K562 (cell line): ENCODE results near the gene CENPN. TPM values are rescaled to one million over a fixed set of nuclear protein-coding genes. Genes with fewer than 3 reads are reported as not detected.

Source experiments
- CSDE1 ChIP-seq, 2 experiments: fragments of 450-650 bp; IDR thresholded peaks; 2 replicates each; pipeline ENCODE4 v1.6.1; 2016; ENCODE audit warnings: mild to moderate bottlenecking in 1 of 2
- MED1 ChIP-seq: sonication (generic); formaldehyde crosslinking; IDR thresholded peaks from 2 replicates; pipeline ENCODE4 v1.8.1; 2023; ENCODE audit warnings: missing genetic modification reagents, borderline replicate concordance
- NFE2 ChIP-seq: IDR thresholded peaks from 2 replicates; pipeline ENCODE4 v1.6.1; 2014; ENCODE audit warnings: antibody characterized with exemption, low read depth
- PCBP1 ChIP-seq: fragments of 200-400 bp; formaldehyde crosslinking; IDR thresholded peaks from 2 replicates; pipeline ENCODE4 v1.6.1; 2018; ENCODE audit warnings: mild to moderate bottlenecking, low read depth, low read length; ENCODE audit not compliant: poor library complexity, severe bottlenecking
- SREBF1 ChIP-seq: fragments of 150-350 bp; IDR thresholded peaks from 2 replicates; pipeline ENCODE4 v1.6.1; 2014; ENCODE audit warnings: antibody characterized with exemption, low read depth, low read length, borderline replicate concordance
- TAF9B ChIP-seq: fragments of 450-650 bp; IDR thresholded peaks from 2 replicates; pipeline ENCODE4 v1.6.1; 2018; ENCODE audit warnings: mild to moderate bottlenecking; ENCODE audit not compliant: partially characterized antibody
- TBP ChIP-seq: optimal IDR thresholded peaks from 2 replicates; pipeline ENCODE3; 2011; ENCODE audit warnings: low read depth, low read length, improper control_type of control experiment
- TCFL5 ChIP-seq: fragments of 250-450 bp; sonication (Bioruptor Pico); conservative IDR thresholded peaks from 2 replicates; pipeline ENCODE4 v1.6.1; 2021; ENCODE audit warnings: mild to moderate bottlenecking, moderate library complexity, matching md5 sums
- YBX1 ChIP-seq: fragments of 450-650 bp; IDR thresholded peaks from 2 replicates; pipeline ENCODE4 v1.7.1; 2016; ENCODE audit warnings: mild to moderate bottlenecking
- ZC3H11A ChIP-seq: IDR thresholded peaks from 2 replicates; pipeline ENCODE4 v1.6.1; 2012; ENCODE audit warnings: low read depth, low read length, improper control_type of control experiment
- ZNF507 ChIP-seq: conservative IDR thresholded peaks from 2 replicates; pipeline ENCODE4 v1.6.1; 2017; ENCODE audit warnings: missing genetic modification characterization, missing compliant biosample characterization
- ZNF696 ChIP-seq: fragments of 250-450 bp; sonication (Bioruptor Pico); conservative IDR thresholded peaks from 2 replicates; pipeline ENCODE4 v1.4.0; 2020; ENCODE audit warnings: mild to moderate bottlenecking, moderate library complexity
- polyA plus RNA-seq, 8 experiments: library from polyadenylated mRNA; depleted of rRNA in 4 of 8; stranded (reverse) in 5 of 8; unstranded in 3 of 8; fragments of >200 nt; fragmentation: Nextera tagmentation in 2 of 8; fragmentation: Illumina TruSeq in 1 of 8; extraction: Ambion mirVana in 2 of 8; extraction: Trizol in 1 of 8; gene quantifications; 2 replicates each; pipeline versions ENCODE4 v1.2.1 to v1.2.3, GENCODE V29; 2011 to 2014; ENCODE audit warnings: inconsistent platforms in 1 of 8, missing spikeins in 1 of 8
- total RNA-seq, 7 experiments: library from RNA; depleted of rRNA in 6 of 7; stranded (reverse); fragments of >200 nt in 6 of 7; fragmentation: Illumina TruSeq in 2 of 7; extraction: Trizol in 2 of 7; gene quantifications; 2 replicates each; pipeline versions ENCODE4 v1.2.1 to v1.2.3, GENCODE V29; 2011 to 2021; ENCODE audit warnings: low replicate concordance in 1 of 7
- TF ChIP-seq, protein P1 (sequence below): fragments of 250-450 bp; sonication (Bioruptor Pico); IDR thresholded peaks from 2 replicates; pipeline ENCODE4 v1.4.0; 2020; ENCODE audit warnings: mild to moderate bottlenecking, moderate library complexity, borderline replicate concordance
- TF ChIP-seq, protein P2 (sequence below): conservative IDR thresholded peaks from 2 replicates; pipeline ENCODE4 v1.6.1; 2011; ENCODE audit warnings: low read depth, mild to moderate bottlenecking, low read length; ENCODE audit not compliant: control insufficient read depth
- TF ChIP-seq, protein P3 (sequence below): fragments of 450-650 bp; formaldehyde crosslinking; IDR thresholded peaks from 2 replicates; pipeline ENCODE4 v1.4.0; 2020; ENCODE audit warnings: mild to moderate bottlenecking, mixed read lengths
- TF ChIP-seq, protein P4 (sequence below): fragments of 450-650 bp; IDR thresholded peaks from 2 replicates; pipeline ENCODE4 v1.6.1; 2017; ENCODE audit warnings: mild to moderate bottlenecking, moderate library complexity
- TF ChIP-seq, protein P5 (sequence below), 2 experiments: fragments of 250-450 bp in 1 of 2; fragments of 450-650 bp in 1 of 2; sonication (Bioruptor Pico) in 1 of 2; IDR thresholded peaks; 2 replicates each; pipeline versions ENCODE4 v1.6.1 to v1.8.0; 2016 to 2021; ENCODE audit warnings: mild to moderate bottlenecking in 2 of 2, moderate library complexity in 2 of 2, missing compliant biosample characterization in 1 of 2, missing genetic modification characterization in 1 of 2

Gene CENPN
- total and polyA plus RNA-seq, 9 of the 15 experiments (the other 6 are each of a cell fraction or from before 2014, with no cell fraction given): 92.3 to 384 (median 140) TPM

DNA sequence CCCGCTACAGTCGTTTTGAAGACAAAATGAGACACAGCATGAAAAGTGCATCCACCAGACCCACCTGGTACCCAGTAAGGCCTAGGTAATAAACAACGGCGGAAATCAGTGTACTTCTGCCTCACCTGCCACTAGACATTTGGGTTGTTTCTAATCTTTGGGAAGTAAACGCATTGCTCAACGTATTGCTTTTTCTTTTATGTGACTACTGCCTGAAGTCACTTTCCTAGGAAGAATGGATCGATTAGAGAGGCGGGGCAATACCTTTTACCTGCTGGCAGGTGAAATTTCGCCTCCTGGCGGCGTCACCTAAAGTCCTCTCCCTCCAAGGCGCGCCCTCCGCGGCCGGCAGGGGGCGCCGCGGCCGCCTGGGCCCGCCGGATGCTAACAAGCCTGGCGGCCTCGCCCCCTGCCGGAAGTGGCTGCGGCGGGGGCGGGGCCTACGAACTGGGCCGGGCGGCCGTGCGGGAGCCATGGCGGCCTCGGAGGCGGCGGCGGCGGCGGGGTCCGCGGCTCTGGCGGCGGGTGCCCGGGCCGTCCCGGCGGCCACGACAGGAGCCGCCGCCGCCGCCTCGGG, 28.5 kb downstream of the CENPN start, which contains the start of gene ATMIN (continued):
- TF ChIP-seq MED1 (CRISPR knock-in tag): no peak
- TF ChIP-seq PCBP1: peak; percentile 37
- TF ChIP-seq, protein P1, sequence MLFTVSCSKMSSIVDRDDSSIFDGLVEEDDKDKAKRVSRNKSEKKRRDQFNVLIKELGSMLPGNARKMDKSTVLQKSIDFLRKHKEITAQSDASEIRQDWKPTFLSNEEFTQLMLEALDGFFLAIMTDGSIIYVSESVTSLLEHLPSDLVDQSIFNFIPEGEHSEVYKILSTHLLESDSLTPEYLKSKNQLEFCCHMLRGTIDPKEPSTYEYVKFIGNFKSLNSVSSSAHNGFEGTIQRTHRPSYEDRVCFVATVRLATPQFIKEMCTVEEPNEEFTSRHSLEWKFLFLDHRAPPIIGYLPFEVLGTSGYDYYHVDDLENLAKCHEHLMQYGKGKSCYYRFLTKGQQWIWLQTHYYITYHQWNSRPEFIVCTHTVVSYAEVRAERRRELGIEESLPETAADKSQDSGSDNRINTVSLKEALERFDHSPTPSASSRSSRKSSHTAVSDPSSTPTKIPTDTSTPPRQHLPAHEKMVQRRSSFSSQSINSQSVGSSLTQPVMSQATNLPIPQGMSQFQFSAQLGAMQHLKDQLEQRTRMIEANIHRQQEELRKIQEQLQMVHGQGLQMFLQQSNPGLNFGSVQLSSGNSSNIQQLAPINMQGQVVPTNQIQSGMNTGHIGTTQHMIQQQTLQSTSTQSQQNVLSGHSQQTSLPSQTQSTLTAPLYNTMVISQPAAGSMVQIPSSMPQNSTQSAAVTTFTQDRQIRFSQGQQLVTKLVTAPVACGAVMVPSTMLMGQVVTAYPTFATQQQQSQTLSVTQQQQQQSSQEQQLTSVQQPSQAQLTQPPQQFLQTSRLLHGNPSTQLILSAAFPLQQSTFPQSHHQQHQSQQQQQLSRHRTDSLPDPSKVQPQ (CRISPR knock-in tag): no peak
- TF ChIP-seq NFE2: no peak
- no peak for TF ChIP-seq YBX1
- TF ChIP-seq, protein P2, sequence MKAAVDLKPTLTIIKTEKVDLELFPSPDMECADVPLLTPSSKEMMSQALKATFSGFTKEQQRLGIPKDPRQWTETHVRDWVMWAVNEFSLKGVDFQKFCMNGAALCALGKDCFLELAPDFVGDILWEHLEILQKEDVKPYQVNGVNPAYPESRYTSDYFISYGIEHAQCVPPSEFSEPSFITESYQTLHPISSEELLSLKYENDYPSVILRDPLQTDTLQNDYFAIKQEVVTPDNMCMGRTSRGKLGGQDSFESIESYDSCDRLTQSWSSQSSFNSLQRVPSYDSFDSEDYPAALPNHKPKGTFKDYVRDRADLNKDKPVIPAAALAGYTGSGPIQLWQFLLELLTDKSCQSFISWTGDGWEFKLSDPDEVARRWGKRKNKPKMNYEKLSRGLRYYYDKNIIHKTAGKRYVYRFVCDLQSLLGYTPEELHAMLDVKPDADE: peak; percentile 57; the same call in 1 of the 2 replicates
- TF ChIP-seq, protein P3, sequence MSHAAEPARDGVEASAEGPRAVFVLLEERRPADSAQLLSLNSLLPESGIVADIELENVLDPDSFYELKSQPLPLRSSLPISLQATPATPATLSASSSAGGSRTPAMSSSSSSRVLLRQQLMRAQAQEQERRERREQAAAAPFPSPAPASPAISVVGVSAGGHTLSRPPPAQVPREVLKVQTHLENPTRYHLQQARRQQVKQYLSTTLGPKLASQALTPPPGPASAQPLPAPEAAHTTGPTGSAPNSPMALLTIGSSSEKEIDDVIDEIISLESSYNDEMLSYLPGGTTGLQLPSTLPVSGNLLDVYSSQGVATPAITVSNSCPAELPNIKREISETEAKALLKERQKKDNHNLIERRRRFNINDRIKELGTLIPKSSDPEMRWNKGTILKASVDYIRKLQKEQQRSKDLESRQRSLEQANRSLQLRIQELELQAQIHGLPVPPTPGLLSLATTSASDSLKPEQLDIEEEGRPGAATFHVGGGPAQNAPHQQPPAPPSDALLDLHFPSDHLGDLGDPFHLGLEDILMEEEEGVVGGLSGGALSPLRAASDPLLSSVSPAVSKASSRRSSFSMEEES: no peak
- TF ChIP-seq, protein P4, sequence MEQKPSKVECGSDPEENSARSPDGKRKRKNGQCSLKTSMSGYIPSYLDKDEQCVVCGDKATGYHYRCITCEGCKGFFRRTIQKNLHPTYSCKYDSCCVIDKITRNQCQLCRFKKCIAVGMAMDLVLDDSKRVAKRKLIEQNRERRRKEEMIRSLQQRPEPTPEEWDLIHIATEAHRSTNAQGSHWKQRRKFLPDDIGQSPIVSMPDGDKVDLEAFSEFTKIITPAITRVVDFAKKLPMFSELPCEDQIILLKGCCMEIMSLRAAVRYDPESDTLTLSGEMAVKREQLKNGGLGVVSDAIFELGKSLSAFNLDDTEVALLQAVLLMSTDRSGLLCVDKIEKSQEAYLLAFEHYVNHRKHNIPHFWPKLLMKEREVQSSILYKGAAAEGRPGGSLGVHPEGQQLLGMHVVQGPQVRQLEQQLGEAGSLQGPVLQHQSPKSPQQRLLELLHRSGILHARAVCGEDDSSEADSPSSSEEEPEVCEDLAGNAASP: no peak
- TF ChIP-seq CSDE1 (IDR thresholded peaks at IDR 0.05): no peak
- no peak for TF ChIP-seq ZNF696
- TF ChIP-seq, protein P5, sequence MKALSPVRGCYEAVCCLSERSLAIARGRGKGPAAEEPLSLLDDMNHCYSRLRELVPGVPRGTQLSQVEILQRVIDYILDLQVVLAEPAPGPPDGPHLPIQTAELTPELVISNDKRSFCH (CRISPR knock-in tag; IDR thresholded peaks at IDR 0.05): no peak
- TF ChIP-seq, protein P5 (tag; IDR thresholded peaks at IDR 0.05): 0 out of 2 replicates have a peak, but pooled peaks have one; percentile 25
- peak; percentile 55; the same call in 1 of the 2 replicates for TF ChIP-seq ZC3H11A
- peak; percentile 17 for TF ChIP-seq TBP
- TF ChIP-seq TAF9B: no peak
- TF ChIP-seq SREBF1: no peak
- TF ChIP-seq ZNF507: no peak
- no peak for TF ChIP-seq TCFL5
